Mesothelial cell of epicardium (in vitro differentiated cells): ENCODE results near the gene TBC1D14. TPM values are rescaled to one million over a fixed set of nuclear protein-coding genes. Genes with fewer than 3 reads are reported as not detected.

Experiments used
- DNase-seq, 2 experiments: peaks; one replicate each; pipeline ENCODE4 v3.0.0; 2021; ENCODE audit warnings: low spot score in 2 of 2; ENCODE audit not compliant: unreplicated experiment in 2 of 2
- H3K27ac Mint-ChIP-seq: 2 replicates; pipeline ENCODE4 v1.8.0; 2021; ENCODE audit warnings: mixed read lengths
- H3K27me3 Mint-ChIP-seq: 2 replicates; pipeline ENCODE4 v1.8.0; 2021; ENCODE audit warnings: low read depth, mixed read lengths
- H3K36me3 Mint-ChIP-seq: 2 replicates; pipeline ENCODE4 v1.8.0; 2021; ENCODE audit warnings: mixed read lengths
- H3K4me1 Mint-ChIP-seq: 2 replicates; pipeline ENCODE4 v1.8.0; 2021; ENCODE audit warnings: mixed read lengths
- H3K4me3 Mint-ChIP-seq: 2 replicates; pipeline ENCODE4 v1.8.0; 2021; ENCODE audit warnings: mild to moderate bottlenecking, moderate library complexity, mixed read lengths
- H3K9me3 Mint-ChIP-seq: 2 replicates; pipeline ENCODE4 v1.8.0; 2021; ENCODE audit warnings: mixed read lengths
- CTCF ChIP-seq: fragments of 200-600 bp; sonication (generic); IDR thresholded peaks from one replicate; pipeline ENCODE4 v1.5.0; 2021; ENCODE audit warnings: antibody characterized with exemption; ENCODE audit not compliant: unreplicated experiment
- total RNA-seq: library from RNA; stranded (reverse); gene quantifications from 3 replicates; pipeline ENCODE4 v1.2.1, GENCODE V29; 2021

TBC1D14 gene
- total RNA-seq, 1 donor from 2014 or later = 54.5 TPM

DNA sequence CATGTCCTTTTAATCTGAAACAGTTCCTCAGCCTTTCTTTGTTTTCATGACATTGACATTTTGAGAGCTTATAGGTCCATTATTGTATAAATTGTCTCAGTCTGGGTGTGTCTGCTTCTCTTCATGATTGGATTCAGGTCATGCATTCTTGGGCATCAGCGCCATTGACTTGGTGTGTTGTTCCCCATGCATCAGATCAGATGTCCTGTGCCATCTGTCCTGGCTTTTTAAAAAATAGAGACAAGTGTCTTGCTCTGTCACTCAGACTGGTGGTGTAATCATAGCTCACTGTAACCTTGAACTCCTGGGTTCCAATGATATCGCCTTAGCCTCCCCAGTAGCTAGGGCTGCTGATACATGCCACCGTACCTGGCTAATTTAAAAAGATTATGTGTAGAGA lies 55.7 kb downstream of the TBC1D14 start:
- H3K4me1 Mint-ChIP-seq = no peaks in the 10 kb centered on the region
- TF ChIP-seq CTCF = no peak
- H3K36me3 Mint-ChIP-seq = peaks cover 3% of the 10 kb centered on the region
- no peak overlapping the region for H3K27ac Mint-ChIP-seq
- H3K27me3 Mint-ChIP-seq = no peaks in the 10 kb centered on the region
- H3K9me3 Mint-ChIP-seq = no peaks in the 10 kb centered on the region
- H3K4me3 Mint-ChIP-seq = no peak overlapping the region
- DNase-seq = no peak

DNA sequence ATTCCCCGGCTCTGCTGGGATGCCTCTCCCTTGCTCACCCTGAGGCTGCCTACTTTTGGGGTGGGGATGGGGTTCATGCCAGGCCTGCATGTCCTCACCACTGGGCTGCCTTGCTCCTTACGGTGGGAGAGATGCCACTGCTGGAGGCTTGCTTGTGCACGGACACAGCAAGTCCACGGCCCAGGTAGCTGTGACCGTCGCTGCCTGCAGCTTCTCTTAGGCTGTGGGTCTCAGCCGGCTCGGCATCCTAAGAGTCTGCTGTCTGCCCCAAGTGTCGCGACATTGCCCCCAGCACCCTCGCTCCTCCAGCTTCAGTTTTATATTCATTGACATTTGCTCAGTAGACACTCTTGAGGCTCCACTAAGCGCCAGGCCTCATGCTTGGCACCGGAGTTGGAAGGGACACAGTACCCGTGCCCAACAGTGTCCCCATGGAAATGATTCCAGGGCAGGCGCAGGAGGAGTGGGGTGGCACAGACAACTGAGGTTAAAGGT lies 58.3 kb downstream of the TBC1D14 start:
- Mint-ChIP-seq H3K9me3 (no peaks in the 10 kb centered on the region), H3K36me3 (peaks cover 3% of the 10 kb centered on the region), H3K27ac (no peak overlapping the region), H3K4me1 (peaks cover 3% of the 10 kb centered on the region), H3K27me3 (no peaks in the 10 kb centered on the region), H3K4me3 (no peak overlapping the region)
- DNase-seq = no peak
- no peak for TF ChIP-seq CTCF

DNA sequence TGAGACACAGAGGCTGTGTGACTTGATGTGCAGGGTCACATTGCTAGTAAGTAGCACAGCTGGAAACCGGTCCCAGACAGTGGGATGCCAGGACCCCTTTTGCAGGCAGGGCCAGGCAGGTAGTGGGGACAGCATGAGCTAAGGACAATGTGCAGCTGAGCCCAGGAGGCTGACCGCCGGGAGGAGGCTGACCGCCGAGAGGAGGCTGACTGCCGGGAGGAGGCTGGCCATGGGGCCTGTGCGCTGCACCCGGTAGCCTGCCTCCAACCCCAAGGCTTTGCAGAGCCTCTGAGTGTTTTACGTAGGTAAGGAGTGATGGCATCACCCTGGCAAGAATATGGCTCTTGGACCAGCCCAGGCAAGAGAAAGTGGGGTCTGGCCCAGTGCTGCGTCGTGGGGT lies 58.9 kb downstream of the TBC1D14 start:
- no peak for DNase-seq
- no peaks in the 10 kb centered on the region for H3K27me3 Mint-ChIP-seq
- no peak for TF ChIP-seq CTCF
- H3K27ac Mint-ChIP-seq = no peak overlapping the region
- no peak overlapping the region for H3K4me3 Mint-ChIP-seq
- H3K4me1 Mint-ChIP-seq = peaks cover 9% of the 10 kb centered on the region
- H3K36me3 Mint-ChIP-seq = peaks cover 3% of the 10 kb centered on the region
- H3K9me3 Mint-ChIP-seq = no peaks in the 10 kb centered on the region

GRCh38 chr4:6969826-6970800 lies 60.5 kb downstream of the TBC1D14 start:
- no peak for DNase-seq
- Mint-ChIP-seq H3K27ac (no peak overlapping the region), H3K27me3 (no peaks in the 10 kb centered on the region), H3K4me1 (peaks cover 10% of the 10 kb centered on the region), H3K36me3 (peaks cover 3% of the 10 kb centered on the region), H3K4me3 (no peak overlapping the region), H3K9me3 (no peaks in the 10 kb centered on the region)
- TF ChIP-seq CTCF = no peak

DNA sequence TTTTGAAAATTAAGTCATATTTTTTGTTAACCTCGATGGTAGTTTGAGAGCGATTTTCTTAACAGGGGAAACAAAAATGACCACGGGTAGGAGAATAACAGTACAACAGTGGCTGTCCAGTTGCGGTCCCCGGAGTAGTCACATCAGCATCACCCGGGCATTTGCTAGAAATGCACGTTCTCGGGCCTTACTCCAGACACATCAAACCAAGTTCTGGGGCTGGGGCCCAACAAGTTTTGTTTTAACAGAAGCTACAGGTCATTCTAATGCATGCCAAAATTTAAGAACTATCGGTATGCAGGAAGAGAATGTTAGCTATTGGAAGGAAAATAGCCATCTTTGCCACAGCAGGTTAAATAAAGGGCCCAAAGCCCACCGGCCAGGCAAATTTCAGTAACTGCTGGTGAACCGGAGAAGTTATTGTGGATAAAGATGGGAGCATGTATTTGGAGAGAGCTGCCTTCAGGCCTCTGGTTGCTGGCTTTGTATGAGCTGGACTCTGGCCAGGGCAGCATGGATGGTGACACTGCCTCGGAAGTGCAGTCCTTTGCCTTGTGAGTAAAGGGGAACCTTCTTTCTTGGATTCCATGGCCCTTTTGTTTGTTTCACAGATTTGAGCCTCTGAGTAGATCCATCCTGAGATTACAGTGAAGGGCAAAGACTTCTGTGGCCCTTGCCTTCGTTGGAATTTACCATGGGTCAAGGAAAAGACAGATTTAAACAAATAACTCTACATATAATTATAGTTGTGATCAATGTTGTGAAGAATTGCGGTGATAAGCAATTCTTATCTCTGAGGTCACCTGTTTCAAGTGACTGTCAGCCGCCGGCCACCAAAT lies 62.1 kb downstream of the TBC1D14 start:
- Mint-ChIP-seq H3K9me3 (peaks cover 7% of the 10 kb centered on the region), H3K36me3 (peaks cover 11% of the 10 kb centered on the region), H3K4me3 (no peak overlapping the region), H3K27me3 (no peaks in the 10 kb centered on the region), H3K27ac (no peak overlapping the region), H3K4me1 (peaks cover 10% of the 10 kb centered on the region)
- no peak for TF ChIP-seq CTCF
- DNase-seq = no peak
